Subcutaneous abdominal adipose tissue (tissue), 5 donors: ENCODE data around the gene SLC12A3.
A peak's percentile ranks its signal among the peaks of the same experiment; 100 is the strongest.
"Not testable (repeated sequence)": the region's sequence is repeated elsewhere in the genome, so short reads cannot be mapped to it uniquely, and the experiment has no call there.

Source experiments
- H3K27ac ChIP-seq: one replicate; pipeline ENCODE4 v1.7.0; 2013; ENCODE audit warnings: low read depth, mild to moderate bottlenecking, inconsistent platforms, low read length, moderate library complexity
- H3K27me3 ChIP-seq, 5 donors: one replicate each; pipeline ENCODE4 v1.7.0; 2013; ENCODE audit warnings: low read length in 5 of 5, inconsistent platforms in 1 of 5; ENCODE audit not compliant: control insufficient read depth in 5 of 5, insufficient read depth in 4 of 5
- H3K36me3 ChIP-seq, 5 donors: one replicate each; pipeline ENCODE4 v1.7.0; 2013; ENCODE audit warnings: low read length in 5 of 5; ENCODE audit not compliant: control insufficient read depth in 5 of 5, insufficient read depth in 5 of 5
- H3K4me1 ChIP-seq, 5 donors: one replicate each; pipeline ENCODE4 v1.7.0; 2013; ENCODE audit warnings: low read length in 5 of 5, mild to moderate bottlenecking in 3 of 5, moderate library complexity in 1 of 5; ENCODE audit not compliant: control insufficient read depth in 5 of 5, insufficient read depth in 5 of 5
- H3K4me3 ChIP-seq, 5 donors: one replicate each; pipeline ENCODE4 v1.7.0; 2013; ENCODE audit warnings: low read length in 5 of 5, low read depth in 1 of 5
- H3K9ac ChIP-seq, 5 donors: one replicate each; pipeline ENCODE4 v1.7.0; 2013; ENCODE audit warnings: low read length in 5 of 5, mild to moderate bottlenecking in 4 of 5, moderate library complexity in 3 of 5
- H3K9me3 ChIP-seq, 5 donors: one replicate each; pipeline ENCODE4 v1.7.0; 2013; ENCODE audit warnings: low read length in 5 of 5; ENCODE audit not compliant: control insufficient read depth in 5 of 5
- donor health status: healthy.
- donor health status: healthy.
- donor health status: healthy.
- donor health status: healthy.
- donor health status: healthy.

SLC12A3 gene

DNA sequence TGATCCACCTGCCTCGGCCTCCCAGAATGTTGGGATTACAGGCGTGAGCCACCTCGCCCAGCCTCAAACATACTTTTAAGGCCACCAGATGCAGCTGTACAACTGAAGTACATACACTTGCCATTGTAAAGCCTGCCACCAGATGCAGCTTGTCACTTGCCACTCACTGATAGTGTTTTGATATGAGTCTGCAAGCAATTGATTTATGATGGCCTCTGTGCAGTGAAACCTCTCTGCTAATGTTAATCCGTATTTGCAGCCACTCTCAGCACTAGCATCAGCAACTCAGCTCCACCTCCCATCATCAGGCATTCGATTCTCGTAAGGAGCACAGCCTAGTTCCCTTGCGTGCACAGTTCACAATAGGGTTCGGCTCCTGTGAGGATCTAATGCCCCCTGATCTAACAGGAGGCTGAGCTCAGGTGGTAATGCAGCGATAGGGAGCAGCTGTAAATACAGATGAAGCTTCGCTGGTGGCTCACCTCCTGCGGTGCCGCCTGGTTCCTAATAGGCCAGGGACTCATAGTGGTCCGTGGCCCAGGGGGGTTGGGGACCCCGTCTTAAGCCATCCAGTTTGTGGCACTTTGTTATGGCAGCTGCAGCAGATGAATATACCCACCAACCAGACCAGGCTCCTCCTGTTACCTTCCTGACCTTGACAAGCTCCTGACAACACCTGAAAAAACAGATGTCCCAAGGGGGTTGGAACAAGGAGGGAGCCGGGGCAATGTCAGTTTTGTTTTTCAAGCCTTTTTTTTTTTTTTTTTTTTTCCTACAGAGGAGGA is 65.7 kb downstream of the SLC12A3 start:
- H3K27ac ChIP-seq: no peak overlapping the region
- H3K9ac ChIP-seq: no peak overlapping the region
- H3K27me3 ChIP-seq: no peaks in the 10 kb centered on the region
- peaks cover 5 to 39% (median 30%) of the 10 kb centered on the region in 5 donors for H3K4me1 ChIP-seq
- H3K4me3 ChIP-seq: peak overlapping the region in 1 of 5 donors; percentile 99
- H3K9me3 ChIP-seq: no peaks in the 10 kb centered on the region
- peaks cover 6 to 9% (median 7%) of the 10 kb centered on the region in 5 donors for H3K36me3 ChIP-seq

- no peaks in the 10 kb centered on the region for H3K9me3 ChIP-seq
- H3K4me3 ChIP-seq: peak overlapping the region; percentile 71 to 100 (median 99)
- H3K27me3 ChIP-seq: no peaks in the 10 kb centered on the region
- H3K9ac ChIP-seq: peak overlapping the region; percentile 11 to 98 (median 77)
- peak overlapping the region; percentile 99 for H3K27ac ChIP-seq
- peaks cover 12 to 16% (median 13%) of the 10 kb centered on the region in 5 donors for H3K36me3 ChIP-seq
- H3K4me1 ChIP-seq: peaks cover 5 to 44% (median 37%) of the 10 kb centered on the region in 5 donors
These were observed 66.4 kb downstream of the SLC12A3 start for GRCh38 chr16:56931271-56931891.

- Histone ChIP-seq H3K9me3 (no peaks in the 10 kb centered on the region), H3K27ac (peak within 1 kb of the TSS; percentile 99), H3K4me3 (peak within 1 kb of the TSS; percentile 94 to 100 (median 99)), H3K4me1 (peaks cover 5 to 47% (median 43%) of the 10 kb centered on the region in 5 donors), H3K27me3 (no peaks in the 10 kb centered on the region), H3K36me3 (peaks cover 19 to 23% (median 20%) of the 10 kb centered on the region in 5 donors), H3K9ac (peak within 1 kb of the TSS; percentile 89 to 98 (median 98))
These were observed 67.1 kb downstream of the SLC12A3 start, which contains the start of gene HERPUD1 for GRCh38 chr16:56931892-56932720. TSS of gene HERPUD1 (plus strand) at chr16:56932142. CDS start at chr16:56932245, 103 bp downstream.

- Histone ChIP-seq H3K9me3 (no peaks in the 10 kb centered on the region), H3K9ac (peak overlapping the region; percentile 89 to 98 (median 98)), H3K4me1 (peaks cover 5 to 48% (median 43%) of the 10 kb centered on the region in 5 donors), H3K27me3 (no peaks in the 10 kb centered on the region), H3K4me3 (peak overlapping the region; percentile 94 to 100 (median 99)), H3K27ac (peak overlapping the region; percentile 99), H3K36me3 (peaks cover 28 to 32% (median 29%) of the 10 kb centered on the region in 5 donors)
These were observed 68.0 kb downstream of the SLC12A3 start for GRCh38 chr16:56932721-56933619.

- Histone ChIP-seq H3K27ac (peak overlapping the region; percentile 99), H3K9ac (peak overlapping the region; percentile 43 to 98 (median 98)), H3K9me3 (no peaks in the 10 kb centered on the region), H3K4me1 (peaks cover 5 to 53% (median 43%) of the 10 kb centered on the region in 5 donors), H3K36me3 (peaks cover 34 to 42% (median 38%) of the 10 kb centered on the region in 5 donors), H3K4me3 (peak overlapping the region; percentile 94 to 100 (median 99)), H3K27me3 (no peaks in the 10 kb centered on the region)
These were observed 69.0 kb downstream of the SLC12A3 start for GRCh38 chr16:56933828-56934598.

DNA sequence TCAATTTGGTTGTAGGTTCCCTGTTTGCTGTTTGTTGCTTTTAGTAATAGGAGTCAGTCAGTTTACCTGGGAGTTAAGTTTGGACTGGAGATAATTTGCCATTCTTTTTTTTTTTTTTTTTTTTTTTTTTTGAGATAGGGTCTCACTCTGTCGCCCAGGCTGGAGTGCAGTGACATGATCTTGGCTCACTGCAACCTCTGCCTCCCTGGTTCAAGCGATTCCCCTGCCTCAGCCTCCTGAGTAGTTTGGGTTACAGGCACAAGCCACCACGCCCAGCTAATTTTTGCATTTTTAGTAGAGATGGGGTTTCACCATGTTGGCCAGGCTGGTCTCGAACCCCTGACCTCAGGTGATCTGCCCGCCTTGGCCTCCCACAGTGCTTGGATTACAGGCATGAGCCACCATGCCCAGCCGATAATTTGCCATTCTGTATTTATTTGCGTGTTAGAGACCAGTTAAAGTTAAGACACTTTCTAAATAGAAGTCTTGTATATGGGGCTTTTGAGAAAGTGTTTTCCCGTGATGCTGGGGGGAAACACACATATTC is 69.7 kb downstream of the SLC12A3 start:
- peak overlapping the region; percentile 94 to 100 (median 99) for H3K4me3 ChIP-seq
- H3K9ac ChIP-seq: peak overlapping the region; percentile 43 to 98 (median 98)
- not testable (repeated sequence) for H3K27me3 ChIP-seq, H3K9me3 ChIP-seq
- peaks cover 5 to 55% (median 43%) of the 10 kb centered on the region in 5 donors for H3K4me1 ChIP-seq
- H3K27ac ChIP-seq: peak overlapping the region; percentile 99
- H3K36me3 ChIP-seq: peaks cover 34 to 49% (median 45%) of the 10 kb centered on the region in 5 donors

DNA sequence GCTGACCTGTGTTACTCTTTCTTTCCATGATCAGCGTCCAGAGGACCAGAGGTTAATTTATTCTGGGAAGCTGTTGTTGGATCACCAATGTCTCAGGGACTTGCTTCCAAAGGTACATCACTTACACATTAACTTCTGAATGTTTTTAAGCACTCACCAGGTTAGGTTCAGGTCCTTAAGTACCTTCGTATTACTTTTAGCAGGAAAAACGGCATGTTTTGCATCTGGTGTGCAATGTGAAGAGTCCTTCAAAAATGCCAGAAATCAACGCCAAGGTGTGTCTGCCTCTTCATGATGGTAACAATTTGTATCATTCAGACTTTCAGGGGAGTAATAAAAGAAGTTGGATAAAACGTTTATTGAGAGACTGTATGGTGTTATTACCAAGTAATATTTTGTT is 70.2 kb downstream of the SLC12A3 start:
- H3K9me3 ChIP-seq: no peaks in the 10 kb centered on the region
- peak overlapping the region; percentile 13 to 100 (median 97) for H3K4me3 ChIP-seq
- H3K36me3 ChIP-seq: peaks cover 38 to 54% (median 50%) of the 10 kb centered on the region in 5 donors
- H3K27me3 ChIP-seq: no peaks in the 10 kb centered on the region
- H3K27ac ChIP-seq: no peak overlapping the region
- peak overlapping the region in 4 of 5 donors; percentile 21 to 98 (median 51) for H3K9ac ChIP-seq
- H3K4me1 ChIP-seq: peaks cover 5 to 55% (median 43%) of the 10 kb centered on the region in 5 donors

- Histone ChIP-seq H3K27ac (no peak overlapping the region), H3K4me3 (no peak overlapping the region), H3K9me3 (no peaks in the 10 kb centered on the region), H3K36me3 (peaks cover 45 to 66% (median 62%) of the 10 kb centered on the region in 5 donors), H3K4me1 (peaks cover 5 to 51% (median 47%) of the 10 kb centered on the region in 5 donors), H3K27me3 (no peaks in the 10 kb centered on the region), H3K9ac (no peak overlapping the region)
These were observed 71.5 kb downstream of the SLC12A3 start for GRCh38 chr16:56936491-56936890.
